HEK293 (cell line): ENCODE measurements around the gene YWHAE.
"Not testable (repeated sequence)": the region's sequence is repeated elsewhere in the genome, so short reads cannot be mapped to it uniquely, and the experiment has no call there.

ENCODE experiments used
- CTCF ChIA-PET: fragments of 350-600 bp; formaldehyde crosslinking; extraction: SDS; loops from one replicate; lab custom pipeline; 2021; ENCODE audit warnings: antibody characterized with exemption; lab: Yijun Ruan, JAX
- POLR2A ChIA-PET: fragments of 300-600 bp; formaldehyde crosslinking; extraction: SDS; loops from one replicate; lab custom pipeline; 2020; ENCODE audit warnings: antibody characterized with exemption, inconsistent platforms; lab: Yijun Ruan, JAX
- H3K27ac ChIP-seq: fragments of 200-500 bp; sonication (Bioruptor generic); 2 replicates; pipeline ENCODE4 v1.5.1; 2014; ENCODE audit warnings: low read depth, low read length, control low read depth, inconsistent platforms; ENCODE audit errors: extremely low read depth
- H3K36me3 ChIP-seq, 2 experiments: fragments of 200-500 bp in 1 of 2; sonication (Bioruptor generic) in 1 of 2; 1 replicate in 1 of 2; 2 replicates in 1 of 2; pipeline ENCODE4 v1.5.1; 2014 to 2017; ENCODE audit warnings: inconsistent platforms in 2 of 2, low read length in 2 of 2; ENCODE audit not compliant: control insufficient read depth in 2 of 2, insufficient read depth in 1 of 2
- H3K4me1 ChIP-seq: fragments of 200-500 bp; sonication (Bioruptor generic); 2 replicates; pipeline ENCODE4 v1.5.1; 2014; ENCODE audit warnings: mild to moderate bottlenecking, low read length, inconsistent platforms; ENCODE audit not compliant: control insufficient read depth, insufficient read depth
- H3K4me3 ChIP-seq: 2 replicates; pipeline ENCODE4 v1.5.1; 2011; ENCODE audit warnings: low read depth, mild to moderate bottlenecking, control low read depth, low read length, moderate library complexity
- H3K9me3 ChIP-seq: fragments of 200-500 bp; sonication (Bioruptor generic); 2 replicates; pipeline ENCODE4 v1.5.1; 2014; ENCODE audit warnings: low read depth, low read length, inconsistent platforms; ENCODE audit not compliant: control insufficient read depth, insufficient read depth
- KLF1 ChIP-seq: fragments of 450-650 bp; formaldehyde crosslinking; IDR thresholded peaks from 2 replicates; pipeline ENCODE4 v1.5.1; 2016; ENCODE audit warnings: missing biosample characterization, missing genetic modification characterization
- RBAK ChIP-seq: fragments of 450-650 bp; formaldehyde crosslinking; IDR thresholded peaks from 2 replicates; pipeline ENCODE4 v1.5.1; 2016; ENCODE audit warnings: missing biosample characterization, missing genetic modification characterization
- SCRT2 ChIP-seq: fragments of 450-650 bp; formaldehyde crosslinking; IDR thresholded peaks from 2 replicates; pipeline ENCODE4 v1.5.1; 2016; ENCODE audit warnings: missing biosample characterization, missing genetic modification characterization
- TRIM28 ChIP-seq: IDR thresholded peaks from 2 replicates; pipeline ENCODE4 v1.6.1; 2011; ENCODE audit warnings: low read length, control low read depth, borderline replicate concordance
- YY1 ChIP-seq: fragments of 450-650 bp; formaldehyde crosslinking; IDR thresholded peaks from 2 replicates; pipeline ENCODE4 v1.5.1; 2018; ENCODE audit warnings: missing biosample characterization, missing genetic modification characterization
- ZBTB8A ChIP-seq: fragments of 450-650 bp; formaldehyde crosslinking; IDR thresholded peaks from 2 replicates; pipeline ENCODE4 v1.5.1; 2016; ENCODE audit warnings: missing biosample characterization, missing genetic modification characterization
- ZFHX2 ChIP-seq: fragments of 450-650 bp; formaldehyde crosslinking; conservative IDR thresholded peaks from 2 replicates; pipeline ENCODE4 v1.5.1; 2016; ENCODE audit warnings: missing biosample characterization, missing genetic modification characterization
- ZIC2 ChIP-seq: fragments of 450-650 bp; formaldehyde crosslinking; IDR thresholded peaks from 2 replicates; pipeline ENCODE4 v1.5.1; 2016; ENCODE audit warnings: missing biosample characterization, missing genetic modification characterization
- ZNF121 ChIP-seq: fragments of 450-650 bp; formaldehyde crosslinking; IDR thresholded peaks from 2 replicates; pipeline ENCODE4 v1.5.1; 2016; ENCODE audit warnings: missing biosample characterization, missing genetic modification characterization
- ZNF2 ChIP-seq: fragments of 450-650 bp; formaldehyde crosslinking; IDR thresholded peaks from 2 replicates; pipeline ENCODE4 v1.5.1; 2016; ENCODE audit warnings: missing biosample characterization, missing genetic modification characterization
- ZNF274 ChIP-seq, 2 experiments: fragments of 200-500 bp in 1 of 2; fragments of 450-650 bp in 1 of 2; sonication (Bioruptor generic) in 1 of 2; formaldehyde crosslinking in 1 of 2; IDR thresholded peaks; 2 replicates each; pipeline versions ENCODE4 v1.5.1 to v1.6.1; 2014 to 2016; ENCODE audit warnings: borderline replicate concordance in 1 of 2, inconsistent platforms in 1 of 2, low read length in 1 of 2, missing biosample characterization in 1 of 2, missing genetic modification characterization in 1 of 2
- ZNF366 ChIP-seq: fragments of 450-650 bp; formaldehyde crosslinking; conservative IDR thresholded peaks from 2 replicates; pipeline ENCODE4 v1.5.1; 2016; ENCODE audit warnings: missing biosample characterization, missing genetic modification characterization
- ZNF394 ChIP-seq: fragments of 450-650 bp; formaldehyde crosslinking; IDR thresholded peaks from 2 replicates; pipeline ENCODE4 v1.5.1; 2016; ENCODE audit warnings: missing biosample characterization, missing genetic modification characterization, mild to moderate bottlenecking, moderate library complexity, borderline replicate concordance
- ZNF404 ChIP-seq: fragments of 450-650 bp; formaldehyde crosslinking; IDR thresholded peaks from 2 replicates; pipeline ENCODE4 v1.5.1; 2017; ENCODE audit warnings: missing biosample characterization, missing genetic modification characterization
- ZNF596 ChIP-seq: fragments of 450-650 bp; IDR thresholded peaks from 2 replicates; pipeline ENCODE4 v1.5.0; 2018; ENCODE audit warnings: missing biosample characterization, mild to moderate bottlenecking, missing genetic modification characterization, moderate library complexity
- TF ChIP-seq, protein P1 (sequence below): fragments of 450-650 bp; formaldehyde crosslinking; IDR thresholded peaks from 2 replicates; pipeline ENCODE4 v1.5.1; 2016; ENCODE audit warnings: missing biosample characterization, missing genetic modification characterization
- TF ChIP-seq, protein P2 (sequence below): fragments of 450-650 bp; formaldehyde crosslinking; IDR thresholded peaks from 2 replicates; pipeline ENCODE4 v1.5.1; 2016; ENCODE audit warnings: missing biosample characterization, missing genetic modification characterization
- TF ChIP-seq, protein P3 (sequence below): fragments of 450-650 bp; formaldehyde crosslinking; IDR thresholded peaks from 2 replicates; pipeline ENCODE4 v1.5.1; 2016; ENCODE audit warnings: missing biosample characterization, missing genetic modification characterization
- TF ChIP-seq, protein P4 (sequence below): fragments of 450-650 bp; formaldehyde crosslinking; IDR thresholded peaks from 2 replicates; pipeline ENCODE4 v1.5.1; 2016; ENCODE audit warnings: missing biosample characterization, missing genetic modification characterization

Gene YWHAE

DNA sequence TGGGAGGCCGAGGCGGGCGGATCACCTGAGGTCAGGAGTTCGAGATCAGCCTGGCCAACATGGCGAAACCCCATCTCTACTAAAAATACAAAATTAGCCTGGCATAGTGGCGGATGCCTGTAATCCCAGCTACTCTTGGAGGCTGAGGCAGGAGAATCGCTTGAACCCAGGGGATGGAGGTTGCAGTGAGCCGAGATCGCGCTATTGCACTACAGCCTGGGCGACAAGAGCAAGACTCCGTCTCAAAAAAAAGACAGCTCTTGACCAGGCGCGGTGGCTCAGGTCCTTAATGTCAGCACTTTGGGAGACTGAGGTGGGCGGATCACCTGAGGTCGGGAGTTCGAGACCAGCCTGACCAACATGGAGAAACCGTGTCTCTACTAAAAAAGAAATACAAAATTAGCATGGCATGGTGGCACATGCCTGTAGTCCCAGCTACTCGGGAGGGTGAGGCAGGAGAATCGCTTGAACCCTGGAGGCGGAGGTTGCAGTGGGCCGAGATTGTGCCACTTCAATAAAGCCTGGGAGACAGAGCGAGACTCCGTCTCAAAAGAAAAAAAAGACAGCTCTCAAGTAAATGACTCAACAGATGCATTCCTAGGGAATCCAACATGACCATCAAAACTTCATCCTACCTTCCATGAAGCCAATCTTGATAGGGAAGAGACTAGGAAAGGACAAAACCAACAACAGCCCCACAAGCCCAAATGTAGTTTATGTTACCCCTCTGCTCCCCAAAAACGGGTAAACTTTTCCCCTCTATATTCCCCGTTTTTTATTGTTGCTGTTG is 4.0 kb downstream of the YWHAE start:
- not testable (repeated sequence) for H3K9me3 ChIP-seq, H3K4me3 ChIP-seq
- POLR2A ChIA-PET: interaction anchor here (1.1 to 1.2 kb wide), 2 partner anchors 18 to 19 kb away, joined by 3 to 4 read pairs; no protein-coding TSS in a partner anchor
- H3K4me1 ChIP-seq: peaks cover 40% of the 10 kb centered on the region
- CTCF ChIA-PET: interaction anchor here (1.8 to 3.5 kb wide), 2 partner anchors 30 to 120 kb away, joined by 9 to 35 read pairs; partner anchors contain the start of gene INPP5K
- peaks cover 37 to 38% of the 10 kb centered on the region in 2 experiments for H3K36me3 ChIP-seq
- peak overlapping the region; percentile 38; the same call in 1 of the 2 replicates for H3K27ac ChIP-seq
- TF ChIP-seq ZNF394 (tag by site-specific recombination): peak; percentile 43; the same call in 1 of the 2 replicates
- TF ChIP-seq ZNF2 (tag by site-specific recombination): peak; percentile 50; the same call in 1 of the 2 replicates
- peak; percentile 26; the same call in 1 of the 2 replicates for TF ChIP-seq ZFHX2 (tag by site-specific recombination)
- 0 out of 2 replicates have a peak, but pooled peaks have one; percentile 13 for TF ChIP-seq ZNF366 (tag by site-specific recombination)
- TF ChIP-seq SCRT2 (tag by site-specific recombination): peak; percentile 59

DNA sequence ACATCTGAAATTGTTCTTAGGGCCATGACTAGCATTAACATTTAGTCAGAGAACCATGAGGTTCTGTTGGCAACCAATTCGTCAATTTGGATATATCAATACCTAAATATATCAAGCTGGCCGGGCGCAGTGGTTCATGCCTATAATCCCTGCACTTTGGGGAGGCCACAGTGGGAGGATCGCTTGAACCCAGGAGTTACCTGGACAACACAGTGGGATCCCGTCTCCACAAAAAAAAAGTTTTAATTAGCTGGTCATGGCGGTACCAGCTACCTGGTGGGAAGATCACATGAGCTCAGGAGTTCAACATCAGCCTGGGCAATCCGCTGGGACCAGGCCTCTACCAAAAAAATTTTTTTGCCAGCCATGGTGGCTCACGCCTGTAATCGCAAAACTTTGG is 8.4 kb downstream of the YWHAE start:
- peak; percentile 85; the same call in 1 of the 2 replicates for TF ChIP-seq ZNF121 (tag by site-specific recombination)
- peak; percentile 77 for TF ChIP-seq ZIC2 (tag by site-specific recombination)
- TF ChIP-seq RBAK (tag by site-specific recombination): no peak
- TF ChIP-seq, protein P1, sequence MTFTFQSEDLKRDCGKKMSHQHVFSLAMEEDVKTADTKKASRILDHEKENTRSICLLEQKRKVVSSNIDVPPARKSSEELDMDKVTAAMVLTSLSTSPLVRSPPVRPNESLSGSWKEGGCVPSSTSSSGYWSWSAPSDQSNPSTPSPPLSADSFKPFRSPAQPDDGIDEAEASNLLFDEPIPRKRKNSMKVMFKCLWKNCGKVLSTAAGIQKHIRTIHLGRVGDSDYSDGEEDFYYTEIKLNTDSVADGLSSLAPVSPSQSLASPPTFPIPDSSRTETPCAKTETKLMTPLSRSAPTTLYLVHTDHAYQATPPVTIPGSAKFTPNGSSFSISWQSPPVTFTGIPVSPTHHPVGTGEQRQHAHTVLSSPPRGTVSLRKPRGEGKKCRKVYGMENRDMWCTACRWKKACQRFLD: no peak
- H3K4me3 ChIP-seq: no peak overlapping the region
- POLR2A ChIA-PET: interaction anchor here (1.0 to 3.1 kb wide), 7 partner anchors 8 to 125 kb away, joined by 3 to 25 read pairs (median 4); partner anchors contain the start of genes INPP5K and YWHAE
- H3K36me3 ChIP-seq: peaks cover 16 to 37% of the 10 kb centered on the region in 2 experiments; a peak in 2 of 3 replicates
- CTCF ChIA-PET: interaction anchor here (0.5 to 5.3 kb wide), 4 partner anchors 15 to 29 kb away, joined by 3 to 40 read pairs (median 4); no protein-coding TSS in a partner anchor
- H3K4me1 ChIP-seq: peaks cover 61% of the 10 kb centered on the region
- peak overlapping the region; percentile 75 for H3K27ac ChIP-seq
- H3K9me3 ChIP-seq: no peaks in the 10 kb centered on the region

DNA sequence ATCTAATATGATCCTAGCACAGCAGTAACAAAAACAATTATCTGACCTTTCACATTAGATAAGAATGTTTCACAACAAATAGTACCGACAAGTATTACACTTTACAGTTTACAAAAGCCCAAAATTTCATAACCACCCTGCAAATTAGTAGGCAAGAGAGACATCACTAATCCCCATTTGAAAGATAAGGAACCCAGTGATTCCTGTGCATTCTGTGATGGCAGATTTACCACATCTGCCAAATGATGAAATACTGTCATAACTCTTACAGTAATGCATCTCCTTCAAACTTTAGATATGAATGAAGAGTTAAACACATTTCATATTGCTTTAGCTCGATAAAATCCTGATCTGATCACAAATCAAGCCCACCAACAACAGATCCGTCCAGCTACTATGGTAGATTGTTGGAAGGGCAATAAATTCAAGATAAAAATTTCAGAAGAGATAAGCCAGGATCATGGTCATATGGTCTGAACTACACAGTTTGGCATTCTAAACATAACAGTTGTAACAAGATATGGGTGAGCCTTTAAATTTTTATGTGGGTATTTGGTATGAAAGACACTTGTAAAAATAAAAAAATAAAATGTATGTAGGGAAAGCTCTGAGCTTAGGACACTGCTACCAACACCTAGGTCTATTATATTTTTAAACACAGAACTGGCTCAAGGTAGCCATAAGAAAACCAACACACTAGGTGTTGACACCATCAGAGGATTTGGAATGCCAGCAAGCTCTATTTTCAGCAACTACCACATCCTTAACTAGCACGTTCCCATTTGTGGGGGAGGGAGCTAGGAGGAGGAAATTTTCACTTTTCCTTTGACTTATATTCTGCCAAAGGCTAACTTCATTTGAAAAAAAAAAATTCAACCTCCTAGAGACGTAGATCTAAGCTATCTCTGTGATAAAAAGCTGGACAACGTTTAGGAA is 9.3 kb downstream of the YWHAE start:
- ChIA-PET CTCF (interaction anchor here (0.5 to 5.3 kb wide), 5 partner anchors 15 to 392 kb away, joined by 3 to 40 read pairs (median 4); no protein-coding TSS in a partner anchor), POLR2A (interaction anchor here (0.6 to 3.1 kb wide), 11 partner anchors 9 to 533 kb away, joined by 3 to 25 read pairs (median 4); partner anchors contain the start of genes INPP5K and YWHAE)
- no peak overlapping the region for H3K4me3 ChIP-seq
- H3K9me3 ChIP-seq: no peaks in the 10 kb centered on the region
- peaks cover 70% of the 10 kb centered on the region for H3K4me1 ChIP-seq
- peaks cover 10 to 28% of the 10 kb centered on the region in 2 experiments; a peak in 2 of 3 replicates for H3K36me3 ChIP-seq
- peak overlapping the region; percentile 75 for H3K27ac ChIP-seq
- TF ChIP-seq YY1 (tag by site-specific recombination) (no peak), ZNF404 (tag by site-specific recombination) (no peak), ZNF596 (tag by site-specific recombination) (peak; percentile 7; the same call in 1 of the 2 replicates), KLF1 (peak; percentile 49; the same call in 1 of the 2 replicates), ZBTB8A (tag by site-specific recombination) (peak; percentile 10; the same call in 1 of the 2 replicates), ZNF274 (IDR thresholded peaks at IDR 0.05; ENCODE audit: low read length) (no peak), ZNF274 (tag by site-specific recombination; IDR thresholded peaks at IDR 0.05; ENCODE audit: borderline replicate concordance) (no peak), TRIM28 (peak; percentile 50; the same call in 1 of the 2 replicates)
- TF ChIP-seq, protein P2, sequence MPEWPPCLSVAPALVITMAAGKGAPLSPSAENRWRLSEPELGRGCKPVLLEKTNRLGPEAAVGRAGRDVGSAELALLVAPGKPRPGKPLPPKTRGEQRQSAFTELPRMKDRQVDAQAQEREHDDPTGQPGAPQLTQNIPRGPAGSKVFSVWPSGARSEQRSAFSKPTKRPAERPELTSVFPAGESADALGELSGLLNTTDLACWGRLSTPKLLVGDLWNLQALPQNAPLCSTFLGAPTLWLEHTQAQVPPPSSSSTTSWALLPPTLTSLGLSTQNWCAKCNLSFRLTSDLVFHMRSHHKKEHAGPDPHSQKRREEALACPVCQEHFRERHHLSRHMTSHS: no peak
- TF ChIP-seq, protein P3, sequence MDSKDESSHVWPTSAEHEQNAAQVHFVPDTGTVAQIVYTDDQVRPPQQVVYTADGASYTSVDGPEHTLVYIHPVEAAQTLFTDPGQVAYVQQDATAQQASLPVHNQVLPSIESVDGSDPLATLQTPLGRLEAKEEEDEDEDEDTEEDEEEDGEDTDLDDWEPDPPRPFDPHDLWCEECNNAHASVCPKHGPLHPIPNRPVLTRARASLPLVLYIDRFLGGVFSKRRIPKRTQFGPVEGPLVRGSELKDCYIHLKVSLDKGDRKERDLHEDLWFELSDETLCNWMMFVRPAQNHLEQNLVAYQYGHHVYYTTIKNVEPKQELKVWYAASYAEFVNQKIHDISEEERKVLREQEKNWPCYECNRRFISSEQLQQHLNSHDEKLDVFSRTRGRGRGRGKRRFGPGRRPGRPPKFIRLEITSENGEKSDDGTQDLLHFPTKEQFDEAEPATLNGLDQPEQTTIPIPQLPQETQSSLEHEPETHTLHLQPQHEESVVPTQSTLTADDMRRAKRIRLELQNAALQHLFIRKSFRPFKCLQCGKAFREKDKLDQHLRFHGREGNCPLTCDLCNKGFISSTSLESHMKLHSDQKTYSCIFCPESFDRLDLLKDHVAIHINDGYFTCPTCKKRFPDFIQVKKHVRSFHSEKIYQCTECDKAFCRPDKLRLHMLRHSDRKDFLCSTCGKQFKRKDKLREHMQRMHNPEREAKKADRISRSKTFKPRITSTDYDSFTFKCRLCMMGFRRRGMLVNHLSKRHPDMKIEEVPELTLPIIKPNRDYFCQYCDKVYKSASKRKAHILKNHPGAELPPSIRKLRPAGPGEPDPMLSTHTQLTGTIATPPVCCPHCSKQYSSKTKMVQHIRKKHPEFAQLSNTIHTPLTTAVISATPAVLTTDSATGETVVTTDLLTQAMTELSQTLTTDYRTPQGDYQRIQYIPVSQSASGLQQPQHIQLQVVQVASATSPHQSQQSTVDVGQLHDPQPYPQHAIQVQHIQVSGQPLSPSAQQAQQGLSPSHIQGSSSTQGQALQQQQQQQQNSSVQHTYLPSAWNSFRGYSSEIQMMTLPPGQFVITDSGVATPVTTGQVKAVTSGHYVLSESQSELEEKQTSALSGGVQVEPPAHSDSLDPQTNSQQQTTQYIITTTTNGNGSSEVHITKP (tag by site-specific recombination): peak; percentile 23; the same call in 1 of the 2 replicates
- TF ChIP-seq, protein P4, sequence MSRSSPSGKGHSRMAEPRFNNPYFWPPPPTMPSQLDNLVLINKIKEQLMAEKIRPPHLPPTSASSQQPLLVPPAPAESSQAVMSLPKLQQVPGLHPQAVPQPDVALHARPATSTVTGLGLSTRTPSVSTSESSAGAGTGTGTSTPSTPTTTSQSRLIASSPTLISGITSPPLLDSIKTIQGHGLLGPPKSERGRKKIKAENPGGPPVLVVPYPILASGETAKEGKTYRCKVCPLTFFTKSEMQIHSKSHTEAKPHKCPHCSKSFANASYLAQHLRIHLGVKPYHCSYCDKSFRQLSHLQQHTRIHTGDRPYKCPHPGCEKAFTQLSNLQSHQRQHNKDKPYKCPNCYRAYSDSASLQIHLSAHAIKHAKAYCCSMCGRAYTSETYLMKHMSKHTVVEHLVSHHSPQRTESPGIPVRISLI: no peak
